Suprapubic skin (tissue), 4 donors: ENCODE data around the gene ZNRF3. TPM values are rescaled to one million over a fixed set of nuclear protein-coding genes. Genes with fewer than 3 reads are reported as not detected.

Source experiments
- DNase-seq, 2 donors: peaks; one replicate each; pipeline ENCODE4 v3.0.0-alpha.2; 2019; ENCODE audit warnings: low spot score in 2 of 2
- H3K27ac ChIP-seq: fragments of 200-600 bp; sonication (generic); one replicate; pipeline ENCODE4 v1.5.1; 2019
- H3K27me3 ChIP-seq: fragments of 200-600 bp; sonication (generic); one replicate; pipeline ENCODE4 v1.5.1; 2019
- H3K36me3 ChIP-seq: fragments of 200-600 bp; sonication (generic); one replicate; pipeline ENCODE4 v1.5.1; 2019
- H3K4me1 ChIP-seq: fragments of 200-600 bp; sonication (generic); one replicate; pipeline ENCODE4 v1.5.1; 2019
- H3K4me3 ChIP-seq: fragments of 200-600 bp; sonication (generic); one replicate; pipeline ENCODE4 v1.5.1; 2019; ENCODE audit warnings: mild to moderate bottlenecking
- H3K9me3 ChIP-seq: fragments of 200-600 bp; sonication (generic); one replicate; pipeline ENCODE4 v1.5.1; 2019
- CTCF ChIP-seq, 2 donors: fragments of 200-600 bp in 1 of 2; fragments of 450-650 bp in 1 of 2; sonication (generic) in 1 of 2; IDR thresholded peaks; one replicate each; pipeline ENCODE4 v1.5.1; 2016 to 2019; ENCODE audit warnings: antibody characterized with exemption in 2 of 2, mild to moderate bottlenecking in 1 of 2, moderate library complexity in 1 of 2
- EP300 ChIP-seq: sonication (generic); formaldehyde crosslinking; IDR thresholded peaks from one replicate; pipeline ENCODE4 v1.6.1; 2017; ENCODE audit warnings: antibody characterized with exemption
- POLR2A ChIP-seq, 2 donors: fragments of 450-650 bp; IDR thresholded peaks; one replicate each; pipeline ENCODE4 v1.6.1; 2017; ENCODE audit warnings: antibody characterized with exemption in 2 of 2, mild to moderate bottlenecking in 2 of 2, moderate library complexity in 2 of 2
- POLR2AphosphoS5 ChIP-seq, 3 donors: sonication (generic); formaldehyde crosslinking; IDR thresholded peaks; one replicate each; pipeline ENCODE4 v1.6.1; 2017; ENCODE audit warnings: antibody characterized with exemption in 3 of 3
- WGBS: methylation state at CpG from one replicate; pipeline ENCODE4 v1.1.5; 2018; 5-methylcytosine and 5-hydroxymethylcytosine counted together
- total RNA-seq, 4 donors: library from RNA; depleted of rRNA; stranded (reverse); fragments of >200 nt; gene quantifications; one replicate each; pipeline ENCODE4 v1.1.0, GENCODE V29; 2016

ZNRF3 gene
- total RNA-seq, 4 donors from 2014 or later: 13.3 to 20.7 (median 18.4) TPM

GRCh38 chr22:29018293-29019189, 135.2 kb downstream of the ZNRF3 start:
- no peaks in the 10 kb centered on the region for H3K9me3 ChIP-seq
- no peaks in the 10 kb centered on the region for H3K4me1 ChIP-seq
- DNase-seq: no peak
- TF ChIP-seq EP300 (no peak), POLR2AphosphoS5 (IDR thresholded peaks at IDR 0.05) (no peak), POLR2A (IDR thresholded peaks at IDR 0.05) (no peak), CTCF (IDR thresholded peaks at IDR 0.05) (no peak)
- no peaks in the 10 kb centered on the region for H3K36me3 ChIP-seq
- no peak overlapping the region for H3K27ac ChIP-seq
- H3K4me3 ChIP-seq: no peak overlapping the region
- over 99% methylated on average over 4 of the region's 4 CpGs for whole genome bisulfite sequencing
- no peaks in the 10 kb centered on the region for H3K27me3 ChIP-seq

- Histone ChIP-seq H3K4me3 (no peak overlapping the region), H3K4me1 (no peaks in the 10 kb centered on the region), H3K27me3 (no peaks in the 10 kb centered on the region), H3K9me3 (no peaks in the 10 kb centered on the region), H3K27ac (no peak overlapping the region), H3K36me3 (no peaks in the 10 kb centered on the region)
- TF ChIP-seq POLR2A (IDR thresholded peaks at IDR 0.05) (no peak), POLR2AphosphoS5 (IDR thresholded peaks at IDR 0.05) (no peak), EP300 (no peak), CTCF (IDR thresholded peaks at IDR 0.05) (no peak)
- 84% methylated on average over 6 of the region's 6 CpGs for WGBS
- DNase-seq: no peak
Measured at GRCh38 chr22:29022101-29022817, 138.9 kb downstream of the ZNRF3 start.

- no peaks in the 10 kb centered on the region for H3K27me3 ChIP-seq
- 50% methylated on average over 3 of the region's 3 CpGs for WGBS
- no peak overlapping the region for H3K4me3 ChIP-seq
- H3K9me3 ChIP-seq: no peaks in the 10 kb centered on the region
- no peaks in the 10 kb centered on the region for H3K4me1 ChIP-seq
- DNase-seq: no peak
- no peak overlapping the region for H3K27ac ChIP-seq
- H3K36me3 ChIP-seq: no peaks in the 10 kb centered on the region
- TF ChIP-seq POLR2AphosphoS5 (IDR thresholded peaks at IDR 0.05): no peak
- TF ChIP-seq POLR2A (IDR thresholded peaks at IDR 0.05): no peak
- no peak for TF ChIP-seq CTCF (IDR thresholded peaks at IDR 0.05)
- no peak for TF ChIP-seq EP300
Measured at GRCh38 chr22:29023172-29023796, 139.9 kb downstream of the ZNRF3 start.

- 99% methylated on average over 3 of the region's 3 CpGs for WGBS
- Histone ChIP-seq H3K4me3 (no peak overlapping the region), H3K36me3 (no peaks in the 10 kb centered on the region), H3K4me1 (peaks cover 16% of the 10 kb centered on the region), H3K9me3 (no peaks in the 10 kb centered on the region), H3K27me3 (no peaks in the 10 kb centered on the region), H3K27ac (no peak overlapping the region)
- TF ChIP-seq POLR2AphosphoS5 (IDR thresholded peaks at IDR 0.05): no peak
- no peak for TF ChIP-seq CTCF (IDR thresholded peaks at IDR 0.05)
- TF ChIP-seq EP300: no peak
- no peak for TF ChIP-seq POLR2A (IDR thresholded peaks at IDR 0.05)
- no peak for DNase-seq
Measured at GRCh38 chr22:29026579-29026978, 143.2 kb downstream of the ZNRF3 start.

GRCh38 chr22:29028468-29028867, 145.1 kb downstream of the ZNRF3 start:
- no peak for TF ChIP-seq POLR2A (IDR thresholded peaks at IDR 0.05)
- TF ChIP-seq POLR2AphosphoS5 (IDR thresholded peaks at IDR 0.05): no peak
- no peak for TF ChIP-seq CTCF (IDR thresholded peaks at IDR 0.05)
- TF ChIP-seq EP300: no peak
- DNase-seq: no peak
- Histone ChIP-seq H3K27ac (no peak overlapping the region), H3K9me3 (no peaks in the 10 kb centered on the region), H3K4me3 (no peak overlapping the region), H3K4me1 (peaks cover 22% of the 10 kb centered on the region), H3K36me3 (no peaks in the 10 kb centered on the region), H3K27me3 (no peaks in the 10 kb centered on the region)
- 88% methylated on average over 4 of the region's 4 CpGs for WGBS
